Gastroesophageal sphincter (tissue), 4 donors: Measurements from ENCODE around the gene GPR137B. TPM values are rescaled to one million over a fixed set of nuclear protein-coding genes. Genes with fewer than 3 reads are reported as not detected.

Experiments used
- ATAC-seq: fragments of 150-250 bp; one replicate; pipeline ENCODE4 v1.9.1; 2016; ENCODE audit warnings: mild to moderate bottlenecking, moderate library complexity
- H3K27ac ChIP-seq, 4 donors: fragments of 200-600 bp; sonication (generic) in 3 of 4; 1 replicate in 3 of 4; 2 replicates in 1 of 4; pipeline ENCODE4 v1.5.1; 2016 to 2019
- H3K27me3 ChIP-seq: fragments of 200-600 bp; sonication (generic); one replicate; pipeline ENCODE4 v1.5.1; 2019
- H3K36me3 ChIP-seq, 2 donors: fragments of 200-600 bp; sonication (generic); one replicate each; pipeline ENCODE4 v1.5.1; 2019; ENCODE audit warnings: control low read depth in 1 of 2
- H3K4me1 ChIP-seq, 3 donors: fragments of 200-600 bp; sonication (generic); 1 replicate in 2 of 3; 2 replicates in 1 of 3; pipeline ENCODE4 v1.5.1; 2016 to 2019; ENCODE audit warnings: control low read depth in 2 of 3
- H3K4me3 ChIP-seq, 2 donors: fragments of 200-600 bp; sonication (generic); one replicate each; pipeline ENCODE4 v1.5.1; 2019; ENCODE audit warnings: mild to moderate bottlenecking in 1 of 2, moderate library complexity in 1 of 2
- H3K9me3 ChIP-seq, 3 donors: fragments of 200-600 bp; sonication (generic); one replicate each; pipeline ENCODE4 v1.5.1; 2017 to 2019; ENCODE audit warnings: control low read depth in 2 of 3
- CTCF ChIP-seq, 4 experiments: fragments of 200-600 bp in 2 of 4; fragments of 450-650 bp in 2 of 4; sonication (generic) in 1 of 4; IDR thresholded peaks; one replicate each; pipeline ENCODE4 v1.5.1; 2017 to 2019; ENCODE audit warnings: antibody characterized with exemption in 4 of 4, mild to moderate bottlenecking in 2 of 4, moderate library complexity in 2 of 4
- EP300 ChIP-seq: sonication (generic); formaldehyde crosslinking; IDR thresholded peaks from one replicate; pipeline ENCODE4 v1.6.1; 2017; ENCODE audit warnings: antibody characterized with exemption, mild to moderate bottlenecking
- POLR2A ChIP-seq, 2 donors: fragments of 450-650 bp; IDR thresholded peaks; one replicate each; pipeline ENCODE4 v1.6.1; 2017; ENCODE audit warnings: antibody characterized with exemption in 2 of 2, mild to moderate bottlenecking in 2 of 2, moderate library complexity in 1 of 2
- POLR2AphosphoS5 ChIP-seq: sonication (generic); formaldehyde crosslinking; IDR thresholded peaks from one replicate; pipeline ENCODE4 v1.6.1; 2017; ENCODE audit warnings: antibody characterized with exemption
- WGBS, 2 donors: methylation state at CpG; one replicate each; pipeline ENCODE4 v1.1.5; 2018; ENCODE audit warnings: low coverage in 1 of 2; 5-methylcytosine and 5-hydroxymethylcytosine counted together
- total RNA-seq, 4 donors: library from RNA; depleted of rRNA; stranded (reverse); fragments of >200 nt; gene quantifications; one replicate each; pipeline ENCODE4 v1.1.0, GENCODE V29; 2016

The GPR137B gene
- total RNA-seq, 4 donors from 2014 or later = 11.4 to 17.7 (median 14.1) TPM

GRCh38 chr1:236235116-236235515 lies 92.8 kb downstream of the GPR137B start:
- H3K36me3 ChIP-seq = peaks cover 0 to 40% of the 10 kb centered on the region in 2 donors
- H3K27ac ChIP-seq = no peak overlapping the region
- 83 to 96% methylated on average over 3 of the region's 3 CpGs for WGBS, 2 donors
- no peaks in the 10 kb centered on the region for H3K27me3 ChIP-seq
- H3K4me3 ChIP-seq = no peak overlapping the region
- TF ChIP-seq POLR2A (IDR thresholded peaks at IDR 0.05) (no peak), EP300 (no peak), CTCF (IDR thresholded peaks at IDR 0.05) (no peak), POLR2AphosphoS5 (no peak)
- no peak for ATAC-seq
- no peaks in the 10 kb centered on the region for H3K9me3 ChIP-seq
- no peaks in the 10 kb centered on the region for H3K4me1 ChIP-seq

GRCh38 chr1:236239092-236239585 lies 96.8 kb downstream of the GPR137B start:
- Histone ChIP-seq H3K27ac (no peak overlapping the region), H3K4me1 (no peaks in the 10 kb centered on the region), H3K4me3 (no peak overlapping the region), H3K36me3 (peaks cover 0 to 45% of the 10 kb centered on the region in 2 donors), H3K9me3 (no peaks in the 10 kb centered on the region), H3K27me3 (no peaks in the 10 kb centered on the region)
- WGBS, 2 donors = 75 to 83% methylated on average over 1 of the region's 1 CpG
- ATAC-seq = no peak
- TF ChIP-seq POLR2A (IDR thresholded peaks at IDR 0.05) = no peak
- no peak for TF ChIP-seq EP300
- TF ChIP-seq POLR2AphosphoS5 = no peak
- no peak for TF ChIP-seq CTCF (IDR thresholded peaks at IDR 0.05)

- H3K9me3 ChIP-seq = no peaks in the 10 kb centered on the region
- H3K36me3 ChIP-seq = peaks cover 0 to 29% of the 10 kb centered on the region in 2 donors
- no peaks in the 10 kb centered on the region for H3K4me1 ChIP-seq
- no peak for ATAC-seq
- 95 to 100% methylated on average over 2 to 3 of the region's 3 CpGs for whole genome bisulfite sequencing, 2 donors
- H3K27ac ChIP-seq = no peak overlapping the region
- no peak for TF ChIP-seq POLR2AphosphoS5
- no peak for TF ChIP-seq POLR2A (IDR thresholded peaks at IDR 0.05)
- TF ChIP-seq CTCF (IDR thresholded peaks at IDR 0.05) = no peak
- no peak for TF ChIP-seq EP300
- H3K27me3 ChIP-seq = no peaks in the 10 kb centered on the region
- H3K4me3 ChIP-seq = no peak overlapping the region
Observed at GRCh38 chr1:236240675-236241074, 98.3 kb downstream of the GPR137B start.

GRCh38 chr1:236242568-236242967 lies 100.2 kb downstream of the GPR137B start:
- 84 to 92% methylated on average over 2 of the region's 2 CpGs for WGBS, 2 donors
- TF ChIP-seq POLR2AphosphoS5 (no peak), EP300 (no peak), POLR2A (IDR thresholded peaks at IDR 0.05) (no peak), CTCF (IDR thresholded peaks at IDR 0.05) (no peak)

GRCh38 chr1:236247286-236247685 lies 104.9 kb downstream of the GPR137B start:
- no peak overlapping the region for H3K4me3 ChIP-seq
- ATAC-seq = no peak
- H3K9me3 ChIP-seq = no peaks in the 10 kb centered on the region
- TF ChIP-seq EP300 (no peak), CTCF (IDR thresholded peaks at IDR 0.05) (no peak), POLR2A (IDR thresholded peaks at IDR 0.05) (no peak), POLR2AphosphoS5 (no peak)
- peaks cover 0 to 29% of the 10 kb centered on the region in 2 donors for H3K36me3 ChIP-seq
- no peaks in the 10 kb centered on the region for H3K4me1 ChIP-seq
- no peaks in the 10 kb centered on the region for H3K27me3 ChIP-seq
- 93 to 100% methylated on average over 1 to 3 of the region's 3 CpGs for WGBS, 2 donors
- no peak overlapping the region for H3K27ac ChIP-seq

More at GRCh38 chr1:236242568-236242967, 100.2 kb downstream of the GPR137B start:
- no peaks in the 10 kb centered on the region for H3K27me3 ChIP-seq
- peaks cover 0 to 28% of the 10 kb centered on the region in 2 donors for H3K36me3 ChIP-seq
- H3K9me3 ChIP-seq = no peaks in the 10 kb centered on the region
- no peak overlapping the region for H3K4me3 ChIP-seq
- no peak overlapping the region for H3K27ac ChIP-seq
- no peak for ATAC-seq
- H3K4me1 ChIP-seq = no peaks in the 10 kb centered on the region
